ENCODE results near the gene ADH1A. TPM values are rescaled to one million over a fixed set of nuclear protein-coding genes. Genes with fewer than 3 reads are reported as not detected.
"Not testable (repeated sequence)": the region's sequence is repeated elsewhere in the genome, so short reads cannot be mapped to it uniquely, and the experiment has no call there.

ADH1A gene
- polyA plus RNA-seq (ENCODE audit: insufficient read depth in 1 of 5, insufficient read length in 5 of 5, low replicate concordance in 1 of 5): 10 to 100 TPM; 10.2 to 19.2 (median 17.0) TPM
- long read RNA-seq, donor 1, partial matches to known transcripts: 13 of 13 reads
- long read RNA-seq, donor 1, other reads (novel, unspliced or antisense): 0 of 13 reads
- long read RNA-seq, donor 2: 0 reads
- long read RNA-seq, donor 3: 0 reads
- long read RNA-seq, donor 4: 0 reads
- long read RNA-seq, donor 5: 0 reads
- long read RNA-seq, donor 6, partial matches to known transcripts: 25 of 25 reads
- long read RNA-seq, donor 6, other reads (novel, unspliced or antisense): 0 of 25 reads
- long read RNA-seq, donor 7: 0 reads
- long read RNA-seq, donor 8: 0 reads

DNA sequence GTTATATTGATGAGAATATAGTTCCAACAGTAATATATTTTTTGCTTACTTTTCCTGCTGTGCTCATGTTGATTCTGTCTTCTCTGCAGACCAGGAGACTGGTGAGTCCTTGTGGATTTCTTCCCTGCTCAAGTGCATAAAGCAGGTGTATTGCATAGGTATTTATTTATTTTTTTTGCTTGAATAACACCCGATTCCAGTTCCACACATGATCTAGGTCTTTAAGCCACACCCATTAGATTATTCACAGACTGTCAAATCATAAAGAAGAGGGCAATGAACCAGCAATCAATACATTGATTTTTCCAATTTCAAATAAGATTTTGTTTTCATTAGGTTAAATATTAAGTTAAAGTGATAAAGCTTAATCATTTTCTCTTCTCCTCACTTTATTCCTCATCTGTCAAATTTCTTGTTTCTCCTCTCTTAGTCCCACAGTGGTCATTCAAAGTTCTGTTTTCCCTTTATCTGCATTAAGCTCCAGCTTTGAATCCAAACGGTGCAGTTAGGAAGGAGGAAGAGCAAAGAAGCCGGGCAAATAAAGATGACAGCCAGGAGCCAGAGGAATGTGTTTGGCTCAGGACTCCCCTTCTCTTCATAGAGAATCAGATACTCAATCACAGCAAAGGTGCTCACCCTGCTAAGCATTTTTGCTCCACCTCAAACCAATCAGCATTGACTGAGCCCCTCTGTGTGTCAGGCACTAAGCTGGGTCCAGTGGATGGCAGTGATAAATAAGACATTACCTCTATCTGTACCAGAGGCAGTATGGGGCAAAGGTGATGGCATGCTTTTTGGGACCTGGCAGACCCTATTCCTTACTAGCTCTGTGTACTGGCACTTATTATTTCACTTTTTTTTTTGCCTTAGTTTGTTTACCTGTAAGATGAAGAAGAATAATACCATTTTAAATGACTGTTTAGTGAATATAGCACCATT is at the start of gene ADH1A:
Gene ADH1A, minus strand, starts transcription at position 138 of the 939 bp plus-strand sequence. Its CDS starts 71 bp downstream, at position 67.
- DNase-seq: no peak

DNA sequence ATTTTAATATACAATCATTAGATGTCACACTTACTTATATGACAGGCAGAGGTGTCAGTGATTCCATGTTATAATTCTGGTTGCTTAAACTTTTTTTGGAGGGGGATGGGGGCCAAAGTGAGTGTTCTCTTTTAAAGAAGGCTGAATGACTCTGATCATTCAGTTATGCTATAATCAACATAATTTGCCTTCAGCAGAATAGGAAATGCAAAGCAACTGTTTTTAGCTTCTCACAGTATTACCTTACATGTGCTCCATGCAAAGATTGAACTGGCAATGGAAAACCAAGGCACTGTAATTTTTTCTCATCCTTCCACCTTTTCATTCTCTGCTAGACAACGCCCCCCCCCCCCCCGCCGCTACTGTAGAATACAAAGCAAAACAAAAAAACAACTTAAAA is 48.4 kb upstream of the ADH1A start:
- DNase-seq: no peak

DNA sequence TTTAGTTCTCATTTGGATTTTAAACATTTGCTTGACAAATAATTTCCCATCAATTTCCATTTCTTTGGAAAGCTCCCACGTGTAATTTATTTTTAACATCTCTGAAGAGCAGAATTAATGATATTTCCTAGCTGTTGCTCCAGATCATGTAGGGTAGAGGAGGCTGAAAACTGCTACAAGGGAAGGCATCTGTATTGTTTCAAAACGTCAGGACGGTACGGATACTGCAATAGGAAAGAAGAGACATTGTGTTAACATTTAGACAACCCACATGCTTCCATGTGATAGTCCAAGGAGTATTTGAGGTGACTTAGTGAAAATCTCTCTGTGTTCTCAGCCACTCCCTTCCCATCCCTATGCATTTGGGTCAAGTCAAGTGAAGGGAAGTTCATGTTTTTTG is 45.8 kb upstream of the ADH1A start:
- no peak for DNase-seq

DNA sequence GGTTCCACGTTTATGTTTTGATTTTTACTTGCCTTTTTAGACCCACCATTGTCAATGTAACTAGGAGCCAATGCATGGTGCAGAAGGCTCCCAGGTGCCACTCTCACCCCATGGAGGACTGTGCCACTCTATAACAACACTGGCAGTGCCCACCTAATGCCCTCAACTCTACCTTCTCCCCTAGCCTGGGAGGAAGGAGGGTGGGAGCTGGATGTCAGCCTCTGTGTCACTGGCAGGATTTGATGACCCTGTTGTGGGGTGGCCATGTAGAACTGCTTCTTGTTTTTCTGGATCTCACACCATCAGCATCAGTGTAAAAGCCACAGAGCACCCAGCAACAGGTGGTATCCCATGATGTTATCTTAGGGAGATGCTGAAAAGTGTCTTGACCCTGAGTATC is 44.1 kb upstream of the ADH1A start:
- no peak for DNase-seq

DNA sequence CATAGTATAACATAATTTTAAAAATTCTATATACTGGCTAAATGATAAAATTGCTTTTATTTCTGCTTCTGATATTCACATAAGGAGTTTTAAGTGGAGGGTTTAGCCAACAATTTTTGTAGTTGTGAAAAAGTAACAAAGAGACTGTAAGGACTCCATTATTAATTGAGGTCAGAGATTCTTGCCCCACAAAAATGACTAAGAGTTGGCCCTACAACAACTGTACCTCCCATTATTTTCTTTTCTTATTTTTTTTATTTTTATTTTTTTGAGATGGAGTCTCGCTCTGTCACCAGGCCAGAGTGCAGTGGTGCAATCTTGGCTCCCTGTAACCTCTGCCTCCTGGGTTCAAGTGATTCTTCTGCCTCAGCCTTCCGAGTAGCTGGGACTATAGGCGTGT is 39.9 kb upstream of the ADH1A start:
- no peak for DNase-seq

DNA sequence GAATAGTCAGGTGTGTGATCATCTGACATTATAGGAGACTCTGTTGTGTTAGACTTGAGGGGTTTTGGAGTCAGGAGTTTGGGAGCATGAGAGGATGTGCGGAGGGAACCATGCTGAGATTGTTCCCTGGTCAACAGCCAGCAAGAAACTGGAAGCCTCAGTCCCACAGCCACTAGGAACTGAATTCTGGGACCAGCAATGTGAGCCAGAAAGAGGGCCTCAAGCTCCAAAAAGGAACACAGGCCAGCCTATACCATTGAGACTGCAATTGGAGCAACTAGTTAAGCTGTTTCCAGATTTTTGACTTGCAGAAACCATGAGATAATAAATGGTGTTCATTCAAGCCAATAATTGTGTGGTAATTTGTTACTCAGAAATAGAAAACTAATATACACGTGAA is 39.1 kb upstream of the ADH1A start:
- DNase-seq: no peak

DNA sequence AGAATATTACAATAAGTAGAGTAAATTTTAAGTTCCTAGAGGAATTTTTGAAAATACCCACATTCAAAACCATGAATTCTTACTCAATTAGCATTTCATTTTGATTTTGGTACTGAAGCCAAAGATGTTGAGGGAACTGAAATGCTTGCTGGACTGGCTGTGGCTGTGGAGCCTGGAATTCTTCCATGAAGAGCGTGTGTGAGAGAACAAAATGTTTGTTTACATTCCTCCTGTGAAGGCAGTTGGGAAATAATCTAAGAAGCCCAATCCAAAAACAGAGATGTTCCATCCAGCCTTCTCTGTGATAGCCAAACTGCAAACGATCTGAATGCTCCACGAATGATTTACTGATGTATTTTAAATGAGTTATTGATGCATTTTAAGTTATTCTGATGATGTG is 34.2 kb upstream of the ADH1A start:
- DNase-seq: peak; percentile 89 to 92

DNA sequence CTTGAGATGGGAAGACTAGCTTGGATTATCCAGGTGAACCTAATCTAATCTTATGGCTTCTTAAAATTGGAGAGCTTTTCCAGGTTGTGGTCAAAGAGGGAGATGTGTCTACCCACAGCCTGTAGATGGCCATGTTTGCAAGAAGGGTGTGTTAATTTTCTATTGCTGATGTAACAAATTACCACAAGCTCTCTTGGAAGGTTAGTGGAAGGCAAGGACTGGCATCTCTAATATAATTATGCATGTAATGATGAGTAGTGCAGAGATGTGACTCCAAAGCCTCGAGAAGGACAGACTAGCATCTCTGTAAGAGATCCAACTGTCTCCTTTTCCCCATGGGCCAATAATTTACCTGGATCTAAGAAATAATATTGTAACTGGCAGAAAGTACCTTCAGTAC is 33.6 kb upstream of the ADH1A start:
- no peak for DNase-seq

DNA sequence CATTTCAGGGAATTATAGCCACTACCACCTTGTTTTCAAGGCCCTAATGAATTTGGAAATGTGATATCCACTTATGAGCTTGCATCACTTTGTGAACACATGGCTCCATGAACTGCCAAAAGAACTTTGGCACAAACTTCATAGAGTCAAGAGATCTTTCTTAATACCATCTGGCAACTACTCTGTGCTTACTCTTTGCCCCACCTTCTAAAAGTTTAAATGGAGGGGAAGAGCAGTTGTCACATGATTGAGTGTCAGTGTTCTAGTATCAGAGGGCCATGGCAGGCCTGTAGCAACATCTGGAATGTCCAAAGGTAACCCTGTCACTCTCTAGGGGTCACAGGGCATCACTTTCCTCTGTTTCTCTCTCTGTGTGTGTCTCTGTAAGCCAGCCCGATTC is 33.0 kb upstream of the ADH1A start:
- DNase-seq: peak; percentile 82 to 86

DNA sequence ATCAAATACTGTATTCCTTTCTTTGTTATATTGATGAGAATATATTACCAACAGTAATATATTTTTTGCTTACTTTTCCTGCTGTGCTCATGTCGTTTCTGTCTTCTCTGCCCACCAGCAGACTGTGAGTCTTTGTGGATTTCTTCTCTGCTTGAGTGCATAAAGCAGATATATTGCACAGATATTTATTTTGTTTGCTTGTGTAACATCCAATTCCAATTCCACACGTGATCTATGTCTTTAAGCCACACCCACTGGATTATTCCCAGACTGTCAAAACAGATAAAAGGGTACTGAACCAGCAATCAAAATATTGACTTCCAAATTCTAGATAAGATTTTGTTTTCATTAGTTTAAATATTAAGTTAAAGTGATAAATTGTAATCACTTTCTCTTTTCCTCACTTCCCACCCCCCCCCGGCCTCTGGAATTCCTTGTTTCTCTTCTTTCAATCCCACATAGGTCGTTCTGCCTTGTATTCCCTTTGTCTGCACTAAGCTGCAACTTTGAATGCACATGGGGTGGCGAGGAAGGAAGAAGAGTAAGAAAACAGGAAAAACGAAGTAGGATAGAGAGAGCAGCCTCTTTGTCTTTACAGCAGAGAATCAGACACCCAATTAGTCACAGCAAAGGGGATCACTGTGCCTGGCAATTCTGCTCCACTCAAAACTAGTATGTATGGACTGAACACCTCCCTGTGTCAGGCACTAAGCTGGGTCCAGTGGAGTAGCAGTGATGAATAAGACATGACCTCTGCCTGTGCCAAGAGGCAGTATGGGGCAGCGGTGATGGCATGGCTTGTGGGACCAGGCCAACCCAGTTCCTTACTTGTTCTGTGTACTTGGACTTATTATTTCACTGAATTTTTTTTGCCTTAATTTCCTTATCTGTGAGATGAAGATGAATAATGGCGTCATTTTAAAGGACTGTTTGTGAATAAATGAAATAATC is 30.7 kb upstream of the ADH1A start, which contains the start of gene ADH1B:
Gene ADH1B, minus strand, starts transcription at position 161 of the 951 bp plus-strand sequence. Its CDS starts 70 bp downstream, at position 91.
- DNase-seq: peak; percentile 68 to 73

DNA sequence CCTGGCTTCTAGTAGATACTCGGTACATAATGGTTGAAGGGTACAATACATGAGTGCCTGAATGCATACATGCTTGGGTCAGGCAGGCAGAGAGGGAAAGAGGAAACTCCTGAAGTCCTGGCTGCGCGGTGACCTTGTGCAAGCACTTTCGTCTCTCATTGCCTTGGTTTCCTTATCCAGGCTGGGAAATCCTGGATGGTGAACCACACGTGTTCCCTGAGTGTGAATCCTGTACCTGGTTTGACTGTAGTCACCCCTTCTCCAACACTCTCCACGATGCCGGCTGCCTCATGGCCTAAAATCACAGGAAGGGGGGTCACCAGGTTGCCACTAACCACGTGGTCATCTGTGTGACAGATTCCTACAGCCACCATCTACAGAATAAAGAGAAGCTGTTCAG is 27.0 kb upstream of the ADH1A start:
- DNase-seq: not testable (repeated sequence)

DNA sequence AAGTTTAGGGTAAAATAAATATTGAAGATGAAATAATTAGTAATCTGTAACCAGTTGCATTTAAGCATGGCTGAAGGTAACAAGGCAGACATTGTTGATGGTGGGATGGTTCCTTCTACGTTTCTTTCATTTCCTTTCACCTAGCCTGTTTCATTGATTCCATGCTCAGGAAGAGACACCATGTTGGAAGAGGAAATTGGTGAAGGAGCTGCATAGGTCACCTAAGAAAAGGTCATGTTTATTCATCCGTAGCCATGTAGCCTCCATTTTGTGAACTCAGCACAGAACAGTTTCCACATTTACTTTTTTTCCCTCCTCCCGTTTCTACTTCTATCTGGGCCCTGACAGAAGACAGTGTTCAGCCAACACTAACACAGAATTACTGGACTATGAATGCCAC is 26.6 kb upstream of the ADH1A start:
- DNase-seq: no peak

DNA sequence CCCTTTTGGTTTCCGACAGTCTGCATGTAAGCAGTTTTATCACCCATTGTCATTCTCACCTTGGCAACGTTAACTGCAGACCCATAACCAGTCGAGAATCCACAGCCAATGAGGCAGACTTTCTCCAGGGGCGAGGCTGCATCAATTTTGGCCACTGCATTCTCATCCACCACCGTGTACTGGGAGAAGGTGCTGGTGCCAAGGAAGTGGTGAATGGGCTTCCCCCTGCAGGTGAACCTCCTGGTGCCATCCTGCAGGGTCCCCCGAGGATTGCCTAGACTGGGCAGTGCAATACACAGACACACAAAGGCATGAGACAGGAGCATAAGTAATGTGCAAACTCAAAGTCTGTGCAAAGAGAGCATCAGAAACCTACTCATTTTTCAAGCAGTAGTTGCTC is 25.1 kb upstream of the ADH1A start:
- DNase-seq: no peak

DNA sequence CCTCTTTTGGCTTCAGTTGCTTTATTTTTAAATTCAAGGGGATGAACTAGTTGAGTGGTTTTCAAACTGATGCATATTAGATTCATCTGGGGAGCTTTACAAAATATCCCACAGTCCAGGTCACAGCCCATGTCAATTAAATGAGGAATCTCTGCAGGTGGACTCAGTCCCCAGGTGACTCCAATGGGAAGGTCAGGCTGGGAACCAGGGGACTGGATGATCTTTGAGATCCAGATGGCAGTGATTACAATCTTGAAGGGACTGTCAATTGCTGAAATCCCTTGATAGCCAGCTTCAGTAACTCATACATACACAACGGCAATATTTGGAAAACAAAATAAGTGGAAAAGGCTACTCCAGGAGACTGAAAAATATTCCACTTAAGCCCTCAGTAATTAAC is 23.4 kb upstream of the ADH1A start:
- no peak for DNase-seq

DNA sequence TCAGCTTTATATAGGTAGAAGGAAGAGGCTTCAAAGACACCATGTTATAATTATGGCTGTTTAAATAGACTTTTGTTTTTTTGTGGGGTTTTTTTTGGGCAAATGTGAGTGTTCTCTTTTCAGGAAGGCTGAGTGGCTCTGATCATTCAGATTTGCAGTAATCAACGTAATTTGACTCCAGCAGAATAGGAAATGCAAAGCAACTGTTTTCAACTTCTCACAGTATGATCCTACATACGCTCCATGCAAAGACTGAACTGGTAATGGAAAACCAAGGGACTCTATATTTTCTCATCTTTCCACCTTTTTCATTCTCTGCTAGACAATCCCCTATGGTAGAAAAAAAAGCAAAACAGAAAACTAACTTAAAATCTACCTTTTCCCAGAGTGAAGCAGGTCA is 19.6 kb upstream of the ADH1A start:
- DNase-seq: no peak

DNA sequence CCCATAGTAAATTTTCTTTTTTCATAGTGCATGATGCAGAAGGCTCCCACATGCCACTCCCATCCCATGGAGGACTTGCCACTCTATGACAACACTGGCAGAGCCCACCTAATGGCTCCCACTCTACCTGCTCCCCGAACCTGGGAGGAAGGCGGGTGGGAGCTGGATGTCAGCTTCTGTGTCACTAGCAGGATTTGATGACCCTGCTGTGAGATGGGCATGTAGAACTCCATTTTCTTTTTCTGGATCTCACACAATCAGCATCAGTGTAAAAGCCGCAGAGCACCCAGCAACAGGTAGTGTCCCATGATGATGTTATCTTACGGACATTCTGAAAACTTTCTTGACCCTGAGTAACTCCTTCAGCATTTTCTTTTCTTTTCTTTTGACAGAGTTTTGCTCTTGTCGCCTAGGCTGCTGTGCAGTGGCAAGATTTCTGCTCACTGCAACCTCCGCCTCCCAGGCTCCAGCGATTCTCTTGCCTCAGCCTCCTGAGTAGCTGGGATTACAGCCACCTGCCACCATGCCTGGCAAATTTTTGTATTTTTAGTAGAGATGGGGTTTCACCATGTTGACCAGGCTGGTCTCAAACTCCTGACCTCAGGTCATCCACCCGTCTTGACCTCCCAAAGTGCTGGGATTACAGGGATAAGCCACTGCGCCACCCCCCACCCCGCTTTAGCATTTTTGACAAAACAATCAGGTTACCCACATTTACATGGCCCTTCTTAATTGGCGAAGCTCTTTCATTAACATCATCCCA is 15.0 kb upstream of the ADH1A start:
- DNase-seq: no peak

DNA sequence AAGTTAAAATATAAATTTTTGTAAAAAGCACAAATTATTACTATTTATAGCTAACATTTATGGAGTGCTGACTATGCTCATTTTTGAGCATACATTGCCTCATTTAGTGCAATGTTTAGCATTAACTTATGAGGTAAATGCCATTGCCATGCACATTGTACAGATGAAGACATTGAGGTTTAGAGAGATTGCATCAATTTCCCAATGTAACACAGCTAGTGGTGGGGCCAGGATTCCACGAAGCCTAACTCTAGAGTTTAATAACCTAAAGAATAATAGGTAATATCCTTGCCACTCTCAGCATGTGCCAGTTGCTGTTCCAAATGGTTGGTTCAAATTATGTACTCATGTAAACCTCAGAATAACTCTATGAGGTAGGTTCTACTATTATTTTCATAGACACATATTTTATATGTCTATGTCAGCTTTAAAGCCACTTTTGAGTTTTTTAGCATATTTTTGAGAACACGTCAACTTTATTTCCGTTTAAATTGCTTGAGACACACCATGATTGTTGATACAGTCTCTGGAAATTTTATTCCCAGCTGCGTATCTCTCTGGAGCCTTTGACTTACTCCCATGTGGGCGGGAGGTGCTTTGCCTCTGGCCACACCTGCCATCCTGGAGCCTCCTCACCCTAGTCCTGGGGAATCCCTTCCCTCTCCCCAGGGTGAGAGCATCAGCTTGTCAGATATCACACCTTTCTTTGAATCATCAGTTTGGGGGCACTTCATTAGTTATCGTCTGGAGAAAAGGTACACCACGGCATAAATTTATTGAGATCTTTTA is 10.8 kb upstream of the ADH1A start:
- DNase-seq: peak; percentile 50 to 67

DNA sequence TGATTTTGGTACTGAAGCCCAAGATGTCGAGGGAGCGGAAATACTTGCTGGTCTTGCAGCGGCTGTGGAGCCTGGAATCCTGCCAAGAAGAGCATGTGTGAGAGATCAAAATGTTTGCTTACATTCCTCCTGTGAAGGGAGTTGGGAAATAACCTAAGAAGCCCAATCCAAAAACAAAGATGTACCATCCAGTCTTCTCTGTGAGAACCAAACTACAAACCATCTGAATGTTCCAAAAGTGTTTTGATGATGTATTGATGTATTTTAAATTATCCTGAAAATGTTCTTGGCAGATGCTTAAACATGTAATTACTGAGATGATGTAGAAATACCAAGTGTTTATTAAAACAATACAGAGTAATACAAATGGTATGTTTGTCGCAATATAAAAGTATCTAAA is 10.1 kb upstream of the ADH1A start:
- peak; percentile 93 to 97 for DNase-seq

DNA sequence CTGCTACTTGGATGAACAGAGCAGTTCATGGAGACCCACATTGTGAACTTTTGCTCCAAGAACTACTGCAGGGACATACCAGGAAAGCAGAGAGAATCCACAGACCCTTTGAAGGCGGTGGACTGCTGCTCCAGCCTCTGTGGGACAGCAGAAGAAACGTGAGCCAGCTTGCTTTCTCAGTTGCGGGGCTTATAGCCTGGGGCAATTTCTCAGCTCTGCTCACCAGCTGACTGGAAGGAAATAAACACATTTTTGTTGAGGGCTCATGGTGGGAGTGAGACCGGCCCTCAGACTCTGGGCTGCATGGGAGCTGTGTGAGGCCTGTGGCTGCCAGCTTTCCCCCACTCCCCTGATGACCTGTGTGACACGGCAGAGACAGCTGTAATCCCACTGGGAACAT is 2.6 kb upstream of the ADH1A start:
- no peak for DNase-seq

DNA sequence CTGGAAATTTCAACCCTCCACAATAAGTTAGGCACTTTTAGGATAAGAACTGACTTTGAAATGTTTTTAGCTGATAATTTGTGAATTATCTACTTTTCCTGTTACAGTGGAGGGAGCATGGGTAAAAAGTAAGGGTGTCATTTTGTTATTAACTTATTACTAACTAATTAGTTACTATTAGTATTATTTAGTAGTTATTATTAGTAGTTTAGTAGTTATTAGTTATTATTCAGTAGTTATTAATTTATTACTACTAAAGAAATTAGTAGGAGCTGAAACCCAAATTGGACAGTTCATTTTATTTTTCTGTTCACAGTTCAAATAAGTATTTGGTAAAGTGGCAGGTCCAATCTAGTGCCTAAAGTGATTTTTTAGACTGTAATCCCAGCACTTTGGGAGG is 5.4 kb downstream of the ADH1A start:
- no peak for DNase-seq

Measured in right lung (tissue), 10 donors.